HG02870 (cell line): ENCODE results near the gene ZBTB22.
"Not testable (repeated sequence)": the region's sequence is repeated elsewhere in the genome, so short reads cannot be mapped to it uniquely, and the experiment has no call there.

Experiments
- ATAC-seq: cut with Tn5 transposase; IDR thresholded peaks from one replicate; pipeline ENCODE4 v1.9.1; 2021; ENCODE audit warnings: mild to moderate bottlenecking, moderate library complexity; ENCODE audit not compliant: unreplicated experiment

The ZBTB22 gene

DNA sequence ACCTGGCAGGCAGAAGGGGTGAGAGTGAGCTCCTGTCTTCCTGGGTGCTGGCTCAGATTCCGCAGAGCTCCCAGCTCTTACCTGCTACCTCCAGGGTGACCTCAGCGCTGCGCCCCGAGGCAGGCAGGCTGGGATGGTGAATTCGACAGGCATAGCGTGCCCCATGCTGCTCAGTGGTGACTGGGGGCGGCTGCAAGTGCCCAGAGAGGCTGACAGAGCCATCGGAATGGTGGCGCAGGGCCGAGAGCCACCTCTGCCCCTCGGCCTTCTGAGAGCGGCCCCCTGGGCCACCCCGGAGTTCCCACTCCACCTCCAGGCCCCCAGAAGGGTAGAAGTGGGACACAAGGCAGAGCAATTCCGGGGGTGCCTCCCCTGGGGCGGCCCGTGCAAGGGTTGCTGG, 13.3 kb downstream of the ZBTB22 start:
- no peak for ATAC-seq

DNA sequence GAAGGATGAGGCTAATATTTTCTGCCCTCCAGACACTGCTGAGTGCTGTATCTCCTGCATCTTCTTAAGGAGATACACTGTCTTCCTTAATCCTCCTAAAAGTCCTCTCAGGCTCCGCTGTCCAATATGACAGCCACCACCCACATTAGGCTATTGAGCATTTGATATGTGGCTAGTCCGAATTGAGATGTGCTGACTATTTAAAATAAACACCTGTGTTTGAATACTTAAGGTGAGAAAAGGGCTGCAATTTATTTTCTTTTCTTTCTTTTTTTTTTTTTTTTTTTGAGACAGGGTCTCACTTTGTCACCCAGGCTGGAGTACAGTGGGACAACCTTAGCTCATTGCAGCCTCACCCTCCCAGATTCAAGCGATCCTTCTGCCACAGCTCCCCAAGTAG, 15.7 kb downstream of the ZBTB22 start:
- no peak for ATAC-seq

DNA sequence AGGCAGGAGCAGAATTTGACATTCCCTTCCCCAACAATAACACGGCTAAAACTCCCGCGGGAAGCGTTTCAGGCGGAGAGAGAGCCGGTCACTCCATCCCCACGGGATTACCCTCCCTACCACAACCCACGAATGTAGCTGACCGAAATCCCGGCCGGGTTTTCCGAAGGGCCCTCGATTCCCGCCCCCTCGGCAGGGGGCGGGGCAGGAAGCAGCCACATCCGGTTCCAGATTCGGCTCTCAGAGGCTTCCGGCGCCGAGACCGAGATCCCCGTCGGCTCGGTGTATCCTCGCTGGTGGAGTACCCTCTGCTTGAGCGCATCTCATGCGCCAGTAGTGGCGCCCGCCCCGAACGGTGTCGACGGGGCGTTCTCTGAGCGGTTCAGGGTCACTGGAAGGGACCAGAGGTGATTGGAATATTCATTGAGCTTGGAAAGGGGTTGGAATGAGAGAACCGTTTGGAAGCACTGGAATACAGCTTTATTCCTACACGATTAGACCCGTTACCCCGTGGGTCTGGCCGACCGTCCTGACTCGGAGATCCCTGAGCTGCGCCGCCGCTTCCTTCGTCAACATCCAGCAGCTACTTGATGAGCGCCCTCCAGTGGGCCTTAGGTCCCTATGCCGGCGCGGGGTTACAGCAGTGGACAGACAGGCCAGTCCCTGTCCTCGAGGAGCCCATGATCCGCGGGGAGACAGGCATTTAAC, 18.2 kb downstream of the ZBTB22 start:
- ATAC-seq: peak; percentile 72

DNA sequence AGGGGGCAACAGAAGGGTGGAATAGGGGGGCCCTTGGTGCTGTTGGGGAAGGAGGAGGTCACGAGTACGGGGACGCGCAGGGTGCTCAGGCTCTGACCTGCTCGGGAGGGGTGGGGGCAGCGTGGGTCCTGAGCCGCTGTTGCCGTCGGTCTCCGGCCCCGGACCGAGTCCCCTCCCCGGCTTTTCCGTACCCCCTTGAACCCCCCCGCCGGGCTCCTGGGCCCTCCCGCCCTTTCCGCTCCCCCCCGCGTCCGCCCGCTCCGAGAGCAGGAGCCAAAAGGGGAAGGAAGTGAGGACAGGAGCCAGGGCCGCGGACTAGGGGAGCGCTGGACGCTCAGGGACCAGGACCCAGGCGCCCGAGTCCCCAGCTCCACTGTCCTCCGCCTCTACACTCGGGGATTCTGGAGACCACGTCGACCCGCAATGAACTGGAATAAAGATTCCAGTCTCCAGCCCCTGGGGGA, 18.7 kb downstream of the ZBTB22 start, which contains the start of gene RGL2:
TSS of gene RGL2 (minus strand) at position 170 of the 464 bp plus-strand sequence. CDS start 332 bp downstream, outside the sequence.
- no peak for ATAC-seq

DNA sequence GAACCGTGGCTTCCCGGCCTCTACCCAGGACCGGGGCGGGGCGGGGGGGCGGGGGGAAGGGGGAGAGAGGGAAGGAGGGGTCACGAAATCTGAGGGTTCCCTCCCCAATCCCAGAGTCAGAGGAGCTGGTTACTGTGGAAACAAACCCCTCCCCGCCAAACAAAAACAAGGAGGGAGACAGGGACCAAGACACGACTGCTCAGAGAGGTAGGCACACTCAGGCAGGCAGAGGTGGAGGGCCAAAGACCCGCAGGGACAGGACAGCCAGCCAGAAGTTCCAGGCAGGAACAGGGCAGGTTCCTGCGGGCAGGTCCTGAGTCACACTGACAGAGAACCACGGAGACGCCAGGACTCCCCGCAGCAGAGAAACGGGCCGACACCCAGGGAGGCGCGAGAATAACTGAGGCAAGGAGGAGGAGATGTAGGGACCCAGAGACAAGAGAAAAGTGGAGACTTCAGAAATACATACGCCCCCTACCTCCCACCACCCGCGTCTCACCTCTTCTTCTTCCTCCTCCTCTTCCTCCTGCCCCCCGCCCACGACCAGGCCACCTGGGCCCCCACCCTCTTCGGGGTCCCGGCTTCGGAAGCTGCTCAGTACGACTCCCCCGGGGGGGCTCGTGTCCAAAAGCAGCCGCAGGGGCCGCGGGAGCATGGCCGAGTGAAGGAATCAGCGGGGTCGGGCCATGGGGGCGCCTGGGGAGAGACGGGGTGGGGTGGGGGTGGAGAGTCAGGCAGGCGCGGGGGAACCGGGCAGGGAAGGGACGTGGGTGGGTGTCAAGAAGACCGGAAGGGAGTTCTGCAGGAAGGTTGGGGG, 19.4 kb downstream of the ZBTB22 start:
- no peak for ATAC-seq

DNA sequence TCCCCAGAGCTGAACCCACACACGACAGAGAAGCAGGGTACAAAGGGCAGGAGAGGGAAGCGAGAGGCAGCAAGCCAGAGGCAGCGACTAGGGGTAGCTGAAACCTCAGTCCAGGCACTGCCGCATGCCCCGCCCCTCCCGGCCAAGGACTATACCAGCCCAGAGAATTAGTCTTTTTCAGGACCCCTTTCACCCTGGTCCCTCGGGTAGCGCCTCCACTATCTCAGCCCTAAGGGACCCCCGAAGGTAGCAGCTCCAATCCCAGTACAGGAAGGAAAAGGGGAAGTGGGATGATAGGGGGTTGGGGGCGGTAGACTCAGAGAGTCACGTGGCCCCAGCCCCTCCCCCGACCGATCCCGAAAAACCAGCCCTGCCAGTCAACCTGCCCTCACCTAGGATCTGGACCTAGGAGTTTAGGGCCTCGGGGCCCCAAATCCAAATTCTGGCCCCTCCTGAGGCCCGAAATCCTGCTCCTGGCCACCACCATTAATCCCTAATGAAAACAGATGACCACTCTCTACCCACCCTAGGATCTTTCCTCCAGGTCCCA, 20.1 kb downstream of the ZBTB22 start:
- no peak for ATAC-seq

DNA sequence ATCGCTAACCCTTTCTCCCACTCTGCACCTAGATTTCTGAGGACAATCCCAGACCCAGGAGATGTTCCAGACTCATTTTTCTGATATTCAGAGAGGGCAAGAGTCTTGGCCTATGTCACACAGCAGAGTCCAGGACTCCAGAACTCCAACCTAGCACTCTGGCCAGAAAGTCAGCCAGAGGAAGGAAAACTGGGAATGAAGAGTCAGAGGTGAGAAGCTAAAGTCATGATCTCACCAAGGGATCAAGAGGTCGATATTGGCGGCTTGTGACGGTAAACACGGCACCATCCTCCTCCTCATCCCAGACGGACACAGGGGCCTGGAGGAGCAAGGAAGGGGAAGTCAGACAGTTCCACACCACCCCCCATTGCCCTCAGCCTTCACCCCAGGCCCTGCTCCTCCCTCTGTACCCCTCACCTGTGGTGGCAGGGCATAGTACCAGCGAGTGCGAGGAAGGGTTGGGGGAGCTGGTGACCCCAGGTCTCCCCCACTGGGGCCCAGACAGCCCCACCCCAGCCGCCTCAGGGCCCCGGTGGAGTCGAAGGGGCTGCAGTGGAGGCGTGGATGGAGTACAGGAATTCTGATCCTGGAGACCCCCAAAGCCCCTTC, 20.6 kb downstream of the ZBTB22 start:
- ATAC-seq: no peak

DNA sequence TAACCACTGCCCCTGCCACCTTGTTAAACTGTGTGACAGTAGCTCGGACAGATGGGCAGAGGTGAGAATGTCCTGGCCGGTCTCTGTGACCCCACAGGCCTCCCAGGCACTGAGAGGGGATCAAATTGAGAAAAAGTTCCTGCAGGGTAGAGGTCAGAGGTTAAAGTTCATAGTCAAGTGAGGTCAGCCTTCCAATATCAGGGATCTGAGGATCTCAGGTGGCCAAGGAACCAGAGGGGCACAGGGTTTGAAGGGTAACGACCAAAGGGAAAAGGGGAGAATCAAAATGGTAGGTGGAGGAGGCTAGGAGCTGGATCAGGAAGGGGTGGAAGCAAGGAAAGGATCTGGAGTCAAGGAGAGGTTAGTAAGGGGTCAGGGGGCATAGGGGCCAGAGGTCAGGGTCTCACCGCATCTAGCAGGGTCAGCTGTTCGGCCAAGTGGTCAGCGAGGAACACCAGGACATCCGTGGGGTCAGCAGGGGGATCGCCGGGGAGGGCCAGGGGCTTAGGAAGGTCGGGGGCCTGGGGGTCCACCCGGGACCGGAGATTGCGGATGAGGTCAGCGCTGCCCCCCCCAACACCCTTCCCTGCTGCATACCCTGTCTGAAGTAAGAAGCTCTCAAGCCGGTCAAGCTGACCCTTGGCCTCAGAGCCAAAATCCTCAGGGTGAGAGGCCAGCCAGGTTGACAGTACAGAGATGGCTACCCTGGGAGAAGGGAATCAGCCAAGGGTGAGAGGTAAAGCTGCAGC, 21.7 kb downstream of the ZBTB22 start:
- ATAC-seq: no peak

DNA sequence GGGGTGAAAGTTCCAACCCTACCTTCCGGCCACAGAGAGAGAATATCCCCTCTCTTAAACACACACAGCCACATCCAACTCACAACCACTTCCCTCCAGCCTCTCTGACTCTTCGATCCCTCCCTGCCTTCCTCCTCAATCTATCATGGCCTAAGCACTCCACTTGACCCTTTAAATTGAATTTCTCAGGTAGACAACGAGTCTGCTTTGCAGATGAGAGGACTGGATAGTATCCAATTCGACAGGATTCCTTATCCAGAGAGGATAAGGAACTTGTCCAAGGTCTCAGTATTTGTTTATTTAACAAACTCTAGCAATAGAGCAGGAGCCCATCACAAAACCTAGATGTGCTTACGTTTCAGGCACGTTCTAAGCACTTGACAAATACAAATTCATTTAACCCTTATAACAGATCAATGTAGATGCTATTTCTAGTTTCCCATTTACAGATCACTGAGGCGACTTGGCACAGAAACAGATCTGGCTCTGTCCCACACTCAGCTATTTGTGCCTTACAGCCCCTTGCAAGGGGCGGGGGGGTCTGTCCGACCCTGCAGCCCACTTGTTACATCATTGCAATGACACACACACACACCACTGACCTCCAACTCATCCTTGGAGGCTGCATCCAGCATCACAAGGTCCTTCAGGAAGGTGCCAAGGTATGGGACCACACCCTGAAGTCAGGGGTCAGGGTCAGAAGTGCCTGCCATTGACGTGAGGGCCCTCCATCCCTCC, 23.3 kb downstream of the ZBTB22 start:
- ATAC-seq: no peak

DNA sequence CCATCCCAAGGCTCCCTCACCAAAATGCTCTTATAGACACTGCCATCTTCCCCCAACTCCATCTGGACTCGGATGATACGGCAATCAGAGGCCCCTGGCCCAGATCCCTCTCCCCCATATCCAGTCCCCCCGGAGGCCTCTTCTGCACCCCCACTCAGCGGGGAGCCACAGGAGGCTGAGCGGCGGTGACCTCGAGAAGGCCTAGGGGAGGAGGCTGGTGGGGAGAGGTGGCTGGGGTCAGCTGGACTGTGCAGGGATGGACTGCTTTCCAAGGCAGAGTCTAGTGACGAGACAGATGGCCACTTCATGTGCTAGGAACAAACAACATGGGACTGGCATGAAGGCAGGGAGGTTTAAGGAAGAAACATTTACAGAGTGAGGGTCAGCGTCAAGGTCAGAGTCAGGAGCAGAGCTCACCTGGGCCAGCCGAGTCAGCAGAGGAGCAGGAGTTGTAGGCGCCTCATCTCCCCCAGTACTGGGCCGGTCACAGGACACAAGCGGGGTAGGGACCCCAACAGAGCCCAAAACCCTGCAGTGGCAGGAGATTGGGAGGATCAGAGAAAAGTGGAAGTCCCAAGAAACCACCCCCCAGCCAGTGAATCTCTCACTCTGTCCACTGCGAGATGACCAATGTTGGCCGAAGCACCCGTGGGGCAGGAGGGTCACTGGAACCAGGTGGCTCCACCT, 24.4 kb downstream of the ZBTB22 start:
- ATAC-seq: no peak

DNA sequence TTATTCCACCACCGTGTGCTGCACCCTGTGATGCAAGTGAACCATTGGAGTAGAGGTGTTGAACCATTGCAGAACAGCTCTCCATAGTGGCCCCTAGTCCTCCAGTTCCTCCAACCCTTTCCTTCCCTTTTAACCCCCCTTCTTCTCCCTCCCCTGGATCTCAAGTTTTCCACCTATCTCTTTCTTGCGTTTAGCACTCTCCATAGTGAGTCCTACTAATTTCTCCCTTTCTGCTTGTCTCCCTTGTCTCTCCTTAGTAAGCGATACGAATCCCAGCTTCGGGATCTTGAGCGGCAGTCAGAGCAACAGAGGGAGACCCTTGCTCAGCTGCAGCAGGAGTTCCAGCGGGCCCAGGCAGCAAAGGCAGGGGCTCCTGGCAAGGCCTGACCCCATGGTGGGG, 27.1 kb downstream of the ZBTB22 start:
- ATAC-seq: no peak

DNA sequence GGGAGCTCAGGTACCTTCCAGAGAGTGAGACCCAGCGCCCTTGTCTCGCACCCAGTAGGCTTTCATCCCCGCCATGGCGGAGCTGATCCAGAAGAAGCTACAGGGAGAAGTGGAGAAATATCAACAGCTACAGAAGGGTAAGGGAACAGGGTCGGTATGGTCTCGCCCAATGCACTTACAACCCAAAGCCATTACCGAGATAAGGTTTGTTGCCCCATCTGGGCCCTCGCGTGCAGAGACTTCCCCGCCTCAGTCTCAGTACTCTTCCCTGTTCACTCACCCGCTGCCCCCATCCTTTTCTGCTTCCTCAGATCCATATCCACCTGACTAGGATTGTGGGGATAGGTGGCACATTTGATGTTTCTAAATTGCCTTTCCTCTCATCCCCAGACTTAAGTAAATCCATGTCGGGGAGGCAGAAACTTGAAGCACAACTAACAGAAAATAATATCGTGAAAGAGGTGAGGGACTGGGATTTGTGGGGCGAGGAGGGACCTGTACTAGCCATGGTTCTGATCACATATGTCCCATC, 27.7 kb downstream of the ZBTB22 start:
- ATAC-seq: peak; percentile 18

DNA sequence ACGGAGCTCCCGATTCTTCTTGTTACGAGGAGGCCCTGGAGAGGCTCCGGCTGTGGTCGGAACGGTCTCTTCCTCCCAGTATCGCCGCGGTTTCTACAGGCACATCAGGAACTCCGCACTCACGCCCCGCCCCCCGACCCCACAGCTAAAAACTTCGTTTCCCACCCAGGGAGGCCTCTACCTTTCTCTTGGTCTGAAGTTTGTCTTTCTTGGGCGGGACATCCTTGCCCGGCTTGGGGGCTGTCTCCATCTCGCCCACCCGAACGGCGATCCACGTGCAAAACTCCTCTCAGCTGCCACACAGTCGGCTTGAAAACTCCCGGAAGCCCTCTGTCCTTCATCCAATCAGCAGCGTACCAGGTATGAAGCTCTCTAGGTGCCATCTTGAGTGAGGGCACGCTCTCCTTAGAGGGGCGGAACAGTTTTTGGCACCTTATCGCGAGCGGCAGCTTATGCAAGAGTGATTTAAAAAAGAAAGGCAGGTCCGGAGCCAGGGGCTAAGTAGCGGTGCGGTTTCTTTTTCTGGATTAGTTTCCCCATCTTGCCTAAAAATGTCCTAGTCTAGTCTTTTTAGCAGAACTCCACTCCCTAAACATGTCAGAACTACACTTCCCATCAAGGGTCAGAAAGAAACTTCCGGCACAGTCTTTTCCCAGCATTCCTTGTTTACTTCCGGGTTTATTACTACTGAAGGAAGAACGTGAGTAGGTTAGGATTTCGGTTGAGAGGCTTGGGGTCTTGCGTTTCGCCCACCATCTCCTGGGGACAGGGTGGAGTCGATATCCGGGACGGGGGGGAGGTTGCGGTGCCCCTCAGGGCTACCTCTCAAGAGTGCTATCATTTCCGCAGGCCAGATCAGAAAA, 28.4 kb downstream of the ZBTB22 start, which contains the start of the genes PFDN6 and WDR46:
TSS of gene PFDN6 (plus strand) at position 681 of the 863 bp plus-strand sequence. CDS start 256 bp downstream, outside the sequence.
TSS of gene WDR46 (minus strand) at position 319 of the 863 bp plus-strand sequence. CDS start at position 250, 69 bp downstream.
- ATAC-seq: peak; percentile 78

DNA sequence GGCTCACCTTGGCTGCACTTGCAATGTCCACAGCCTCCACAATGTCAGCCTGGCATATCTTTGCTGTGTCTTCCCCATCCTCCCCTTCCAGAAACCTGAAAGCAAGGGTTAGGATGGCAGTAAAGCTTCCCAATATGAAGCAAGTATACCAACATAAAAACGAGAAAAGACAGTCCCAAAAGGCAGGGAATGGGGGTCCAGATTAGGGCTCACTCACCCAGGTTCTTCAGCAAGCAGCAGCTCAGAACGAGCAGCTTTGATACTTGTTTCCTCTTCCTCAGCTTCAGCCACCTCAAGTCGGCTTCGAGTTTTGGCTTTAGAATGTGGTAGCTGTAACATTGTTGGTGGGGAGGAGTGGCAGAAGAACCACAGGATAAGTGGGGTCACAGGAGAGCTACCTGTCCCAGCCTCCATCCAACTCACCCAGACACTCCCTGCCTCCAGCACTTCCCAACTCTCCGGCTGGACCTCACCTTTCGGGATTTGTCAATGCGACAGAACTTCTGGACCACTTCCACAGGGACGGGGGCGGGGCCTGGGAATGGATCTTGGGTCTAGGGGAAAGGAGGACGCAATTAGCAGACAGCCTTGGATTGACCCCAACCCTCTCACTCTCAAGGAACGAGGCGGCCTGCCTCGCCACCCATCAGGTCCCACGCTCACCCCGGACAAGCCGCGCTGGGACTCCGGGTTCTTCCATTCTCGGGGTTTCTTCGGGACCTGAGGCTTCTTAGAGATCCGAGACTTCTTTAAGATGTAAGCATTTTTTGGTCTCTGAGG, 29.2 kb downstream of the ZBTB22 start:
- no peak for ATAC-seq

DNA sequence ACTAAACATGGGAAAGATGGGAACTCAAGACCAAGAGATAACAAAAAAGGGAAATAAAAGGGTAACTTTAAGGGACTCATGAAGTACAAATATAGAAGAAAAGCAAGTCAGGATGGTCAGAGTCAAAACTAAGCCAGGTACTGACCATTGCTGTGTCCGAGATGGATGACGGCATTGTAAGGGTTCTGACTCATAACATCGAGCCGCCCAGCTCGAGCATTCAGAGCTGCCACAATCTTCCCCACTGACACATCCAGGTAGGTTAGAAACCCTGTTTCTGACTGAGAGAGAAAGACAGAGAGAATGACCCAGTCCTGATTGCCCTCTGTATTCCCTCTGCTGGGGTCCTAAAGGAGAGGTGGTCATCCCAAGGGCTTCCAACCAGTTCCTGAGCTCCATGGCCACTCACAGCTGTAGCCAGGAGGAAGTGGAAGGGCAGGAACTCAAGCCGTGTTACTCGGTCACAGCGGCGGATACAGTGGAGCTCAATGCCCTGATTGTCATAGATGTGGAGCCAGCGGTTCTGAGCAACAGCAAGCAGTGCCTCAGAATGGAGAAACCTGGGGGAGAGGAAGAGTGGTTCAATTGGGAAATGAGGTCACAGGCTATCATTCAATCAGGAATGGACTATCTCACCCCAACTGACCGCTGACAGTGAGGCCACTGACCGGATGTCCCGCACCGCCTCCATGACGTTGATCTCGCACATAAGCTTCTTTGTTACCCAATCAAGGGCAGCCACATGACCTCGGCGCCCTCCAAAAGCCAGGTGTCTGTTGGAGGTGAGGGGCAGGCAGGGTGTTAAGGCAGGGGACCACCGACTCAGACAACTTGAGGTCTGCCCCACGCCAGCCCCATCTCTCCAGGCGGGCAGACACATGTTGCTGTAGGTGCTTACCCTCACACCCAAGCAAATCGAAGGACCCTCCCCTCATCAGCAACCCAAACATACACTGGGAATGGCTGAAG, 30.3 kb downstream of the ZBTB22 start:
- no peak for ATAC-seq

DNA sequence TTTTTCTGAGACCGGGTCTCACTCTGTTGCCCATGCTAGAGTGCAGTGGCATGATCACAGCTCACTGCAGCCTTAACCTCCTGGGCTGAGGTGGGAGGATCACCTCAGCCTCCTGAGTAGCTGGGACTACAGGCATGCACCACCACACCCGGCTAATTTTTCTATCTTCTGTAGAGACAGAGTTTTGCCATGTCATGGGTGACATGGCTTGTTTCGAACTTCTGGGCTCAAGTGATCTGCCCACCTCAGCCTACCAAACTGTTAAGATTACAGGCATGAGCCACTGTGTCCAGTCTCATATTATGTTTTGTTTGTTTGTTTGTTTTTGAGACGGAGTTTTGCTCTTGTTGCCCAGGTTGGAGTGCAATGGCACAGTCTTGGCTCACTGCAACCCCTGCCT, 32.3 kb downstream of the ZBTB22 start:
- ATAC-seq: not testable (repeated sequence)
